GM06990 (cell line): Measurements from ENCODE around the gene ZBTB45.

Experiments
- DNase-seq: peaks from one replicate; pipeline ENCODE4 v3.0.0-alpha.2; 2011; ENCODE audit not compliant: insufficient read length; ENCODE audit errors: extremely low read depth
- H3K27me3 ChIP-seq: replicated peaks from 2 replicates; pipeline ENCODE4 v1.6.0; 2011; ENCODE audit warnings: low read length; ENCODE audit not compliant: control insufficient read depth, insufficient read depth
- H3K36me3 ChIP-seq: 2 replicates; pipeline ENCODE4 v1.5.1; 2011; ENCODE audit warnings: low read length; ENCODE audit not compliant: control insufficient read depth, insufficient read depth
- H3K4me3 ChIP-seq: replicated peaks from 2 replicates; pipeline ENCODE4 v1.5.1; 2011; ENCODE audit warnings: low read depth, mild to moderate bottlenecking, control low read depth, low read length
- TF ChIP-seq, protein P1 (sequence below): IDR thresholded peaks from 2 replicates; pipeline ENCODE4 v1.5.1; 2011; ENCODE audit warnings: low read length, control low read depth, mild to moderate bottlenecking, inconsistent platforms; ENCODE audit not compliant: insufficient read depth, poor library complexity, severe bottlenecking

Gene ZBTB45

DNA sequence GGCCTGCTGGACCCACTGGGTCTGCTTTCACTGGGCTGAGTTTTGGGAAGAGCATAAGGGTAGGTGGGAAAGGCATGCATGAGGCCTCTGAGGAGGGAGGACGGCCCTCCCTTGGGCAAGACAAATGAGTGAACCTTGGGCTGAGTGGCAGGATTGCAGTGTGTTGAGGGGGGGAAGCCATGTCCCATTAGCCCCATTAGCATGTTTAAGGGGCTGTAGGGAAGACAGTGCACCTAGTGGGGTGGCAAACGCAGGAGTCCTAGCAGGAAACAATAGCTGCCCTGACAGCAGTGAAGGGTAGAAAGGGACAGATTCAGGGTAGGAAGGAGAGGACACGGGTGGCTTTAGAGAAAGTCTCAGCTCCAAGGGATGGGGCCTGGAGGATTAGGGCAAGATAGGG is 3.1 kb upstream of the ZBTB45 start:
- Histone ChIP-seq H3K4me3 (no peak overlapping the region), H3K36me3 (no peaks in the 10 kb centered on the region), H3K27me3 (no peaks in the 10 kb centered on the region)
- TF ChIP-seq, protein P1, sequence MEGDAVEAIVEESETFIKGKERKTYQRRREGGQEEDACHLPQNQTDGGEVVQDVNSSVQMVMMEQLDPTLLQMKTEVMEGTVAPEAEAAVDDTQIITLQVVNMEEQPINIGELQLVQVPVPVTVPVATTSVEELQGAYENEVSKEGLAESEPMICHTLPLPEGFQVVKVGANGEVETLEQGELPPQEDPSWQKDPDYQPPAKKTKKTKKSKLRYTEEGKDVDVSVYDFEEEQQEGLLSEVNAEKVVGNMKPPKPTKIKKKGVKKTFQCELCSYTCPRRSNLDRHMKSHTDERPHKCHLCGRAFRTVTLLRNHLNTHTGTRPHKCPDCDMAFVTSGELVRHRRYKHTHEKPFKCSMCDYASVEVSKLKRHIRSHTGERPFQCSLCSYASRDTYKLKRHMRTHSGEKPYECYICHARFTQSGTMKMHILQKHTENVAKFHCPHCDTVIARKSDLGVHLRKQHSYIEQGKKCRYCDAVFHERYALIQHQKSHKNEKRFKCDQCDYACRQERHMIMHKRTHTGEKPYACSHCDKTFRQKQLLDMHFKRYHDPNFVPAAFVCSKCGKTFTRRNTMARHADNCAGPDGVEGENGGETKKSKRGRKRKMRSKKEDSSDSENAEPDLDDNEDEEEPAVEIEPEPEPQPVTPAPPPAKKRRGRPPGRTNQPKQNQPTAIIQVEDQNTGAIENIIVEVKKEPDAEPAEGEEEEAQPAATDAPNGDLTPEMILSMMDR, result no peak
- no peak for DNase-seq

DNA sequence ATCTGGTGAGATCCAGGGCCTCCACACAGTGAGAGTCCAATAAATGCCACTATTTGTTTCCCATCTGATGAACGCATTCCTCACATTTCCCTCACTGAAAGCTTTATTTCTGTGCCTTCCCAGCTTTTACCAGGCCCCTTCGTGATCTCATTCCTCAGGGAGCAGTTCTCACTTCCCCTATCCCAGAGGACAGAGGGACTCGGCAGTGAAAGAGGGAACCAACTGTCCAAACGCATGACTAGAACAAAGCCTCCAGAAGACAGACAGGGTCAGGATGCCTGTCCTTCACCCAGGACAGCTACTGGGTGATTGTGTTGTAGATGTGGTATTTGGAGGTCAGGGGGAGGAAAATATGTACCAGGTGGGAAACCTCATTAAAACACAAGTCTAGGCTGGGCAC is 2.0 kb upstream of the ZBTB45 start:
- Histone ChIP-seq H3K4me3 (no peak overlapping the region), H3K27me3 (no peaks in the 10 kb centered on the region), H3K36me3 (peaks cover 5% of the 10 kb centered on the region)
- TF ChIP-seq, protein P1, result no peak
- DNase-seq, result no peak

DNA sequence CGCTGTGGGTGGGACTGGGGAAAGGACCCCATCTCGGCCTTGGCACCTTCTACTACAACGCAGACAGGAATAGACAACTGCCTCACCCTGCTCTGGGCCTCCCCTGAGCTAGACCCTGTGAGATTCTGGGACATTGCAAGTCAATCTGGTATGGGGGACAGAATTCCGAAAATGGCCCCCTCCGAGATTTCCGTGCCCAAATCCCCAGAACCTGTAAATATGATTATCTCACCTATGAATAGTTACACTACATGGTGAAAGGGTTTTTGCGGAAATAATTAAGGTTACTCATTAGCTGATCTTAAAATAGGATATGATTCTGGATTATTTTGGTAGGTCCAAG is 618 bp upstream of the ZBTB45 start:
- Histone ChIP-seq H3K4me3 (peak overlapping the region; percentile 84), H3K36me3 (peaks cover 9% of the 10 kb centered on the region), H3K27me3 (no peaks in the 10 kb centered on the region)
- TF ChIP-seq, protein P1, result no peak
- no peak for DNase-seq

DNA sequence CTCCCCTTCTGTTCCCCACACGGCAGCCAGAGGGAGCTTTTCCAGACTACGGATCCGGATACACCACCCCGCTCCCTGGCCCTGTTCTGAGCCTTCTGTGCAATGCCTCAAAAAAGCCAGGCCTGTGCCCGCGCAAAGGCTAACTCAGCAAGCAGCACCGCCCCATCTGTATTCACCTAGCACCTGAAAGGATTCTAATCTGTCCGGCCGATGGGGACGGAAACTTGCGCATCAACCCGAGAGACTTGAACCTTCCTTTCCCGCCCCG is 589 bp downstream of the ZBTB45 start:
- Histone ChIP-seq H3K4me3 (peak overlapping the region; percentile 84), H3K36me3 (peaks cover 9% of the 10 kb centered on the region), H3K27me3 (no peaks in the 10 kb centered on the region)
- DNase-seq, result no peak
- TF ChIP-seq, protein P1, result peak; percentile 49

DNA sequence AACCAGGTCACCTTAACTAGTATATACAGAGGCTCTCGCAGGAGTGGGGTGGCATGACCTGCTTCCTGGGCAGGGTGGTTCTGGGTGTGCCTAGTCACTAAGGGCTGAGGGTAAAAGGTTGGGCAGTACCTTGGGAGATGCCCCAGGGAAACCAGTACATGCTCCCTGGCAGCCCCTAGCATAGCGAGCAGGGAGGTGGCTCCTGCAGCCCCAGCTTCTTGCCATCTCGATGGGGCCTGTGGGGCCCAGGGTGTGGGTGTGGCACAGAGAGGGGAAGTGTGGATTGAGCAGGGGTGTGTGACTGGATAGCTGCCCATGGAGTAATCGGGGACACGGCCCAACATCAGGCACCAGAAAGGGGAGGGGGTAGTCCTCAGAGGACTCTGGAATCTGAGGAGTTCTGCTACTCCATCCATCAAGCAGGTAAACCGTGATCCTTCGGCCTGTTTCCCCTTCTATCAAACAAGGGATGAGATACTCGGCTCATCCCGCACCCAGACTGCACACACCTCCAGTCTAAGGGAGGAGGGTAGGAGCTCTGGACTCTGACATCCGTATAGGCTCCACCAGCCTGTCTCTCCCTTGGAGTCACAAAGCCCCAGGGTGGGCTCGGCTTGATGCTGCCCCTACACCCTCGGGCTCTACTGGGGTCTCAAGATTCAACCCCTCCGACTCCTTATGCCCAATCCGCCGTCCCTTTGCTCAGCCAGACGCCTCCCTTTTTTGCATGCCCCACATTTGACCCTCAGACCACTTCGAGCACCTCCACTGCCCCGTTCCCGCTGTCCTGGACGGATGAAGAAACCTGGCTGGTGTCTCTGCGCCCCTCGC is 1.1 kb downstream of the ZBTB45 start:
- TF ChIP-seq, protein P1, result no peak
- DNase-seq, result no peak
- peak overlapping the region; percentile 84 for H3K4me3 ChIP-seq
- H3K36me3 ChIP-seq, result peaks cover 9% of the 10 kb centered on the region
- no peaks in the 10 kb centered on the region for H3K27me3 ChIP-seq
